Panc1 (cell line): ENCODE results near the gene CDK17. TPM values are rescaled to one million over a fixed set of nuclear protein-coding genes. Genes with fewer than 3 reads are reported as not detected.

Source experiments
- ATAC-seq: fragments of 200-7000 bp; cut with Tn5 transposase; 2 replicates; pipeline ENCODE4 v1.9.1; 2020; ENCODE audit warnings: mild to moderate bottlenecking, moderate library complexity
- BruUV-seq: library from RNA; stranded (reverse); fragments of 400-500 nt; replicated peaks from 2 replicates; lab custom pipeline; 2021; lab: Mats Ljungman, UMichigan
- CTCF ChIA-PET: fragments of 300-600 bp; sonication (Branson Sonifier 250); formaldehyde crosslinking; loops from one replicate; lab custom pipeline; 2022; ENCODE audit warnings: antibody characterized with exemption; lab: Charles Lee
- POLR2A ChIA-PET: fragments of 300-600 bp; sonication (Branson Sonifier 250); formaldehyde crosslinking; loops from one replicate; lab custom pipeline; 2022; ENCODE audit warnings: antibody characterized with exemption; lab: Charles Lee
- DNase-seq: peaks from one replicate; pipeline ENCODE4 v3.0.0-alpha.2; 2010; ENCODE audit warnings: low read depth, low spot score
- H3K27ac ChIP-seq: 2 replicates; pipeline ENCODE4 v1.5.1; 2011; ENCODE audit warnings: mild to moderate bottlenecking, low read length, inconsistent platforms
- H3K27me3 ChIP-seq: fragments of 200-500 bp; sonication (Bioruptor generic); 2 replicates; pipeline ENCODE4 v1.6.0; 2014; ENCODE audit warnings: low read length, inconsistent platforms; ENCODE audit not compliant: control insufficient read depth, insufficient read depth
- H3K36me3 ChIP-seq: fragments of 200-500 bp; sonication (Bioruptor generic); 2 replicates; pipeline ENCODE4 v1.5.1; 2014; ENCODE audit warnings: inconsistent platforms, mild to moderate bottlenecking, low read length, moderate library complexity; ENCODE audit not compliant: control insufficient read depth, insufficient read depth
- H3K4me1 ChIP-seq: 2 replicates; pipeline ENCODE4 v1.5.1; 2011; ENCODE audit warnings: inconsistent platforms, mild to moderate bottlenecking, low read length, moderate library complexity; ENCODE audit not compliant: control insufficient read depth, insufficient read depth
- H3K4me3 ChIP-seq, 2 experiments: 2 replicates each; pipeline ENCODE4 v1.5.1; 2011 to 2012; ENCODE audit warnings: low read depth in 2 of 2, low read length in 2 of 2, mild to moderate bottlenecking in 2 of 2, inconsistent platforms in 1 of 2, moderate library complexity in 1 of 2
- H3K9me3 ChIP-seq: fragments of 200-500 bp; sonication (Bioruptor generic); 2 replicates; pipeline ENCODE4 v1.5.1; 2014; ENCODE audit warnings: low read depth, mild to moderate bottlenecking, inconsistent platforms, low read length, moderate library complexity; ENCODE audit not compliant: control insufficient read depth, insufficient read depth
- POLR2AphosphoS5 ChIP-seq: IDR thresholded peaks from 2 replicates; pipeline ENCODE4 v1.6.1; 2012; ENCODE audit warnings: mild to moderate bottlenecking, low read depth, low read length, moderate library complexity
- SIN3A ChIP-seq: IDR thresholded peaks from 2 replicates; pipeline ENCODE4 v1.6.1; 2012; ENCODE audit warnings: low read depth, mild to moderate bottlenecking, low read length, moderate library complexity, borderline replicate concordance; ENCODE audit not compliant: insufficient read depth
- TCF7L2 ChIP-seq: IDR thresholded peaks from 2 replicates; pipeline ENCODE4 v1.6.1; 2011; ENCODE audit warnings: mild to moderate bottlenecking, low read depth, low read length, inconsistent platforms
- in situ Hi-C: cut with HindIII; loops from 2 replicates; pipeline ENCODE4 v1.10.0; 2016; ENCODE audit warnings: low sequenced_read_pairs, low pct_unique_long_range_greater_than_20kb
- intact Hi-C: fragments of 100-400 bp; cut with micrococcal nuclease; formaldehyde crosslinking; loops from one replicate; pipeline ENCODE4 v1.10.0; 2022; ENCODE audit not compliant: unreplicated experiment
- total RNA-seq: library from RNA; stranded (reverse); gene quantifications from one replicate; pipeline ENCODE4 v1.2.1, GENCODE V29; 2021; ENCODE audit not compliant: unreplicated experiment
- TF ChIP-seq, protein P1 (sequence below): fragments of 450-650 bp; IDR thresholded peaks from 2 replicates; pipeline ENCODE4 v1.5.1; 2017; ENCODE audit warnings: mild to moderate bottlenecking
- TF ChIP-seq, protein P2 (sequence below), 2 experiments: IDR thresholded peaks; 2 replicates each; pipeline ENCODE4 v1.6.1; 2011 to 2012; ENCODE audit warnings: low read depth in 2 of 2, control low read depth in 1 of 2, low read length in 1 of 2, mild to moderate bottlenecking in 1 of 2, moderate library complexity in 1 of 2; ENCODE audit not compliant: insufficient read depth in 1 of 2

The CDK17 gene
- total RNA-seq, 1 experiment from 2014 or later: 23.2 TPM

DNA sequence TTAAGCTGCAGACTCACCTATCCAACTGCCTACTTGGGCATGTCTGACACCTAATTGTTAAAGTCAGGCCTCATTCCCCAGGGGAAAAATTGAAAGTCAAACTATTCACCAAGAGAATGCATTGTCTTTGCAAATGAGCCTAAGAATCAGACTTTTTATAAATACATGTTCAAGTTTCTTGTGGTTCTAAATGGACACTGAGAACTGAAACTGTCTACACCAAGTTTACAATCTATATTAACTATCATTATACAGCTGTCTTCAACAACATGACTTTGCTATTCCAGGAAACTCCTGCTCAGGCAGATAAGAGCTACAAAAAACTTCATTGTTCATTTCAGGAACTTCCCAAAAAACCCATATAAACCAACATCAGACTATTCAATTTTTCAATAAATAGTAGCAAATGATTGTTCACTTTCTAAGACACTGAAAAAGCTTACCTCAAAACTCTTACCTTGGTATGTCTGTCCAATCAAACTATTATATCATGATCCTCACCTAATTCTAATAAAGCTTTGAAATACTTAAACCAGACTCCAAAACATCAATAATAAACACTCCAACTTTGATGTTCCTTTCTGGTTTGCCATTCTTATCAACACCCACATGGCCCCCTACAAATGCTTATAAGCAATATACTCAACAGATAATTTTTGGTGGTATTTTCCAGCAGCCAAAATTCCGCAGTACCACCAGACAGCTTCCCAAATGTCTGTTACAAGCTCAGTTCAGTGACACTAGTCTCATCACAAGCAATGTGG is 24.2 kb downstream of the CDK17 start:
- POLR2A ChIA-PET: no interaction called here
- Histone ChIP-seq H3K27ac (no peak overlapping the region), H3K4me3 (no peak overlapping the region), H3K9me3 (peaks cover 9% of the 10 kb centered on the region; the same call in 1 of the 2 replicates), H3K4me1 (peaks cover 10% of the 10 kb centered on the region; the same call in 1 of the 2 replicates), H3K36me3 (no peaks in the 10 kb centered on the region), H3K27me3 (no peaks in the 10 kb centered on the region)
- intact Hi-C loops (no loop called here), in situ Hi-C loops (no loop called here)
- no peak for DNase-seq
- TF ChIP-seq SIN3A: no peak
- TF ChIP-seq, protein P1, sequence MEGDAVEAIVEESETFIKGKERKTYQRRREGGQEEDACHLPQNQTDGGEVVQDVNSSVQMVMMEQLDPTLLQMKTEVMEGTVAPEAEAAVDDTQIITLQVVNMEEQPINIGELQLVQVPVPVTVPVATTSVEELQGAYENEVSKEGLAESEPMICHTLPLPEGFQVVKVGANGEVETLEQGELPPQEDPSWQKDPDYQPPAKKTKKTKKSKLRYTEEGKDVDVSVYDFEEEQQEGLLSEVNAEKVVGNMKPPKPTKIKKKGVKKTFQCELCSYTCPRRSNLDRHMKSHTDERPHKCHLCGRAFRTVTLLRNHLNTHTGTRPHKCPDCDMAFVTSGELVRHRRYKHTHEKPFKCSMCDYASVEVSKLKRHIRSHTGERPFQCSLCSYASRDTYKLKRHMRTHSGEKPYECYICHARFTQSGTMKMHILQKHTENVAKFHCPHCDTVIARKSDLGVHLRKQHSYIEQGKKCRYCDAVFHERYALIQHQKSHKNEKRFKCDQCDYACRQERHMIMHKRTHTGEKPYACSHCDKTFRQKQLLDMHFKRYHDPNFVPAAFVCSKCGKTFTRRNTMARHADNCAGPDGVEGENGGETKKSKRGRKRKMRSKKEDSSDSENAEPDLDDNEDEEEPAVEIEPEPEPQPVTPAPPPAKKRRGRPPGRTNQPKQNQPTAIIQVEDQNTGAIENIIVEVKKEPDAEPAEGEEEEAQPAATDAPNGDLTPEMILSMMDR: no peak
- TF ChIP-seq, protein P2, sequence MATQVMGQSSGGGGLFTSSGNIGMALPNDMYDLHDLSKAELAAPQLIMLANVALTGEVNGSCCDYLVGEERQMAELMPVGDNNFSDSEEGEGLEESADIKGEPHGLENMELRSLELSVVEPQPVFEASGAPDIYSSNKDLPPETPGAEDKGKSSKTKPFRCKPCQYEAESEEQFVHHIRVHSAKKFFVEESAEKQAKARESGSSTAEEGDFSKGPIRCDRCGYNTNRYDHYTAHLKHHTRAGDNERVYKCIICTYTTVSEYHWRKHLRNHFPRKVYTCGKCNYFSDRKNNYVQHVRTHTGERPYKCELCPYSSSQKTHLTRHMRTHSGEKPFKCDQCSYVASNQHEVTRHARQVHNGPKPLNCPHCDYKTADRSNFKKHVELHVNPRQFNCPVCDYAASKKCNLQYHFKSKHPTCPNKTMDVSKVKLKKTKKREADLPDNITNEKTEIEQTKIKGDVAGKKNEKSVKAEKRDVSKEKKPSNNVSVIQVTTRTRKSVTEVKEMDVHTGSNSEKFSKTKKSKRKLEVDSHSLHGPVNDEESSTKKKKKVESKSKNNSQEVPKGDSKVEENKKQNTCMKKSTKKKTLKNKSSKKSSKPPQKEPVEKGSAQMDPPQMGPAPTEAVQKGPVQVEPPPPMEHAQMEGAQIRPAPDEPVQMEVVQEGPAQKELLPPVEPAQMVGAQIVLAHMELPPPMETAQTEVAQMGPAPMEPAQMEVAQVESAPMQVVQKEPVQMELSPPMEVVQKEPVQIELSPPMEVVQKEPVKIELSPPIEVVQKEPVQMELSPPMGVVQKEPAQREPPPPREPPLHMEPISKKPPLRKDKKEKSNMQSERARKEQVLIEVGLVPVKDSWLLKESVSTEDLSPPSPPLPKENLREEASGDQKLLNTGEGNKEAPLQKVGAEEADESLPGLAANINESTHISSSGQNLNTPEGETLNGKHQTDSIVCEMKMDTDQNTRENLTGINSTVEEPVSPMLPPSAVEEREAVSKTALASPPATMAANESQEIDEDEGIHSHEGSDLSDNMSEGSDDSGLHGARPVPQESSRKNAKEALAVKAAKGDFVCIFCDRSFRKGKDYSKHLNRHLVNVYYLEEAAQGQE (IDR thresholded peaks at IDR 0.05; ENCODE audit: insufficient read depth in 1 of 2, low read depth in 2 of 2, low read length in 1 of 2): no peak
- TF ChIP-seq TCF7L2: no peak
- no peak for TF ChIP-seq POLR2AphosphoS5
- ATAC-seq: no peak
- no TSS peak for BruUV-seq
- CTCF ChIA-PET: no interaction called here

DNA sequence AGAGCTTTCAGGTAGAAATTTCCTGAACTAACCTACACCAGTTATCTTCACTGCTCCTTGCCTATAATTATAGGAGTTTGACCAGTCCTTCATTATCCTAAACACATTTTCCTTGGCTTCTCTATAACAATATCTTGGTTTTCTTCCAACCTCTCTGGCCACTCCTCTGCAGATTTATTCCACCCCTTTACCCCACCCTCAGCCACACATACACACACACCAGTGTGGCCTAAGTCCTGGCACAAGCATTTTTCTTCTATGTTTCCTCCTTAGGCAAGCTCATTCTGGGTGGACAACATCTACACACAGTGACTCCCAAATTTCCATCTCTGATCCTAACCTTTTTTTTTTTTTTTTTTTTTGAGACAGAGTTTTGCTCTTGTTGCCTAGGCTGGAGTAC is 25.1 kb downstream of the CDK17 start:
- H3K4me3 ChIP-seq: no peak overlapping the region
- in situ Hi-C loops: no loop called here
- ChIA-PET POLR2A (no interaction called here), CTCF (interaction anchor here (0.6 kb wide), 1 partner anchor 843 kb away, joined by 6 read pairs; no protein-coding TSS in a partner anchor)
- no TSS peak for BruUV-seq
- no peaks in the 10 kb centered on the region for H3K36me3 ChIP-seq
- ATAC-seq (no peak), DNase-seq (no peak)
- H3K27me3 ChIP-seq: no peaks in the 10 kb centered on the region
- peaks cover 9% of the 10 kb centered on the region; the same call in 1 of the 2 replicates for H3K9me3 ChIP-seq
- H3K27ac ChIP-seq: no peak overlapping the region
- peaks cover 10% of the 10 kb centered on the region; the same call in 1 of the 2 replicates for H3K4me1 ChIP-seq
- no peak for TF ChIP-seq SIN3A
- TF ChIP-seq, protein P1: no peak
- TF ChIP-seq, protein P2 (IDR thresholded peaks at IDR 0.05; ENCODE audit: insufficient read depth in 1 of 2, low read depth in 2 of 2, low read length in 1 of 2): no peak
- TF ChIP-seq POLR2AphosphoS5: no peak
- TF ChIP-seq TCF7L2: no peak
- intact Hi-C loops: no loop called here
